Brain microvascular endothelial cell (primary cell): ENCODE results near the gene ITGB3.

Experiments
- DNase-seq: peaks from one replicate; pipeline ENCODE4 v3.0.0-alpha.2; 2020
- H3K27ac ChIP-seq: fragments of 250-450 bp; sonication (Bioruptor Pico); 2 replicates; pipeline ENCODE4 v1.5.1; 2020; ENCODE audit warnings: mild to moderate bottlenecking, moderate library complexity
- H3K27me3 ChIP-seq: fragments of 250-450 bp; sonication (Bioruptor Pico); replicated peaks from 2 replicates; pipeline ENCODE4 v1.5.1; 2020; ENCODE audit warnings: mild to moderate bottlenecking
- H3K36me3 ChIP-seq: fragments of 250-450 bp; sonication (Bioruptor Pico); replicated peaks from 2 replicates; pipeline ENCODE4 v1.5.1; 2020; ENCODE audit warnings: mild to moderate bottlenecking
- H3K4me3 ChIP-seq: 2 replicates; pipeline ENCODE4 v1.5.1; 2011; ENCODE audit warnings: low read depth, mild to moderate bottlenecking, control low read depth, low read length, moderate library complexity
- in situ Hi-C: cut with HindIII; loops from 2 replicates; pipeline ENCODE4 v1.10.0; 2017; ENCODE audit warnings: low sequenced_read_pairs, low pct_ligation_motif_present
- TF ChIP-seq, protein P1 (sequence below): IDR thresholded peaks from 2 replicates; pipeline ENCODE4 v1.5.1; 2011; ENCODE audit warnings: low read depth, mild to moderate bottlenecking, moderate library complexity, low read length, control low read depth, inconsistent platforms; ENCODE audit errors: missing control alignments

ITGB3 gene

DNA sequence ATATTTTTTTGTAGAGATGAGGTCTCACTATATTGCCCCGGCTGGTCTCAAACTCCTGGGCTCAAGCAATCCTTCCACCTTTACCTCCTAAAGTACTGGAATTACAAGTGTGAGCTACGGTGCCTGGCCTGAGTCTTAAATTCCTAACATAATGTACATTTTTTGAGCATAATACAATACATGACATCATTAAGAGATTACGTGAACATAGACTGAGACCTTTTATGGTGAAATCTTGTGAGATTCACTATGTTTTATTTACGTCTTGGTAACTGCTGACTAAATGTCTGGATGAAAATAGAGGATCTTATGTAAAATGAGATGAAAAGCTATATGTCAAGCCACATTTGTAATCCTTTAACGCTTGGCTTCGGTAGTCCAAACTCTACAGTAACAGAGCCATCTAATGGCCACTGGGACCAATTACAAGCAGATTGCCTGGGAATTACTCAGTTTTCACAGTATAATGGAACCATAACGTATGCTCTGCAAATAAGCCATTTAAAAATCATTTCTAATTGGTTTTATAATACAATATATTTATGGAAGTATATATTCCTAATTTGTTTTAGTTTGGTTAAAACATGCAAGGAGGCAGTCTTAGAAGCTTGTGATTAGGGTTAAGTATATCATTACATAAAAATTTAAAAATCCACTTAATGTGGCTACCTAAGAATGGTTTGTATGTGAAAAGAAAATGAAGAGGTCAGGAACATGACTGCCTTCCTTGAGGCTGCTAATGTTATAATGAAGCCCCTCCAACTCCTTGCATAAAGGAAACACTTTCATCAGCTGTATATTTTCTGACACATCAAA, 62.0 kb downstream of the ITGB3 start:
- peak overlapping the region; percentile 80 for H3K27ac ChIP-seq
- DNase-seq = peak; percentile 85

DNA sequence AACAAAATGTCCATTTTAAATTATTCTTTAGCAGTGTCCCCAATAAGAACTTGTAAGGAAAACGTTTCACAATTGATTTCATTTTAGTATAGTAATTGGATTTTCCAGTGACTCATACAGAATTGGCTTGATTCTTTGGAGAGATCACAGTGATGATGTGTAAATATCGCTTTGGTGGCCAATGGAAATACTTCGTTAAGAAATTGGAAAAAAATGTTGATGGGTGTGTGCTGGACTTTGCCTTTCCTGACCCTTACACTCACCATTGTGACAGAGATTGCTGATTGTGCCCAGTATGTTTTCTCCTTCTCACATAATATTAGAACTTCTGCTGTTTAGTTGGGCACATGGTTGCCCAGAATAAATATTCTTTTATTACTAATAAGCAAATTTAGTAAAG, 62.7 kb downstream of the ITGB3 start:
- H3K4me3 ChIP-seq = no peak overlapping the region
- no peaks in the 10 kb centered on the region for H3K27me3 ChIP-seq
- DNase-seq = no peak
- in situ Hi-C loops = no loop called here
- no peaks in the 10 kb centered on the region for H3K36me3 ChIP-seq
- TF ChIP-seq, protein P1, sequence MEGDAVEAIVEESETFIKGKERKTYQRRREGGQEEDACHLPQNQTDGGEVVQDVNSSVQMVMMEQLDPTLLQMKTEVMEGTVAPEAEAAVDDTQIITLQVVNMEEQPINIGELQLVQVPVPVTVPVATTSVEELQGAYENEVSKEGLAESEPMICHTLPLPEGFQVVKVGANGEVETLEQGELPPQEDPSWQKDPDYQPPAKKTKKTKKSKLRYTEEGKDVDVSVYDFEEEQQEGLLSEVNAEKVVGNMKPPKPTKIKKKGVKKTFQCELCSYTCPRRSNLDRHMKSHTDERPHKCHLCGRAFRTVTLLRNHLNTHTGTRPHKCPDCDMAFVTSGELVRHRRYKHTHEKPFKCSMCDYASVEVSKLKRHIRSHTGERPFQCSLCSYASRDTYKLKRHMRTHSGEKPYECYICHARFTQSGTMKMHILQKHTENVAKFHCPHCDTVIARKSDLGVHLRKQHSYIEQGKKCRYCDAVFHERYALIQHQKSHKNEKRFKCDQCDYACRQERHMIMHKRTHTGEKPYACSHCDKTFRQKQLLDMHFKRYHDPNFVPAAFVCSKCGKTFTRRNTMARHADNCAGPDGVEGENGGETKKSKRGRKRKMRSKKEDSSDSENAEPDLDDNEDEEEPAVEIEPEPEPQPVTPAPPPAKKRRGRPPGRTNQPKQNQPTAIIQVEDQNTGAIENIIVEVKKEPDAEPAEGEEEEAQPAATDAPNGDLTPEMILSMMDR = no peak
- peak overlapping the region; percentile 80 for H3K27ac ChIP-seq

More for the DNA sequence above, 62.0 kb downstream of the ITGB3 start:
- H3K27me3 ChIP-seq = no peaks in the 10 kb centered on the region
- H3K4me3 ChIP-seq = no peak overlapping the region
- TF ChIP-seq, protein P1 = peak; percentile 78
- in situ Hi-C loops = no loop called here
- H3K36me3 ChIP-seq = no peaks in the 10 kb centered on the region

DNA sequence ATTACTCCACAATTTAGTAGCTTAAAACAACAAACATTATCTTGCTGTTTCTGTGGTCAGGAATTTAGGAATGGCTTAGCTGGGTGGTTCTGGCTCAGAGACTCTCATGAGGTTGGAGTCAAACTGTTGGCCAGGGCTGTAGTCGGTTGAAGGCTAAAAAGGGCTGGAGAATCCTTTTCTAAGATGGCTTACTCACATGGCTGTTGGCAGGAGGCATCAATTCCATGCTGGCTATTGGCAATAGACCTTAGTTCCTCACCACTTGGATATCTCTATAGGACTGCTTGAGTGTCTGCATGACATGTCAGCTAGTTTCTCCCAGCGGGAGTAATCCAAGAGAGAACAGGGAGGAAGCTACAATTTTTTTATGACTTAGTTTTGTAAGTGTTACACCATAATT, 63.5 kb downstream of the ITGB3 start:
- in situ Hi-C loops = no loop called here
- TF ChIP-seq, protein P1 = no peak
- Histone ChIP-seq H3K27ac (no peak overlapping the region), H3K27me3 (no peaks in the 10 kb centered on the region), H3K36me3 (no peaks in the 10 kb centered on the region), H3K4me3 (no peak overlapping the region)
- no peak for DNase-seq

DNA sequence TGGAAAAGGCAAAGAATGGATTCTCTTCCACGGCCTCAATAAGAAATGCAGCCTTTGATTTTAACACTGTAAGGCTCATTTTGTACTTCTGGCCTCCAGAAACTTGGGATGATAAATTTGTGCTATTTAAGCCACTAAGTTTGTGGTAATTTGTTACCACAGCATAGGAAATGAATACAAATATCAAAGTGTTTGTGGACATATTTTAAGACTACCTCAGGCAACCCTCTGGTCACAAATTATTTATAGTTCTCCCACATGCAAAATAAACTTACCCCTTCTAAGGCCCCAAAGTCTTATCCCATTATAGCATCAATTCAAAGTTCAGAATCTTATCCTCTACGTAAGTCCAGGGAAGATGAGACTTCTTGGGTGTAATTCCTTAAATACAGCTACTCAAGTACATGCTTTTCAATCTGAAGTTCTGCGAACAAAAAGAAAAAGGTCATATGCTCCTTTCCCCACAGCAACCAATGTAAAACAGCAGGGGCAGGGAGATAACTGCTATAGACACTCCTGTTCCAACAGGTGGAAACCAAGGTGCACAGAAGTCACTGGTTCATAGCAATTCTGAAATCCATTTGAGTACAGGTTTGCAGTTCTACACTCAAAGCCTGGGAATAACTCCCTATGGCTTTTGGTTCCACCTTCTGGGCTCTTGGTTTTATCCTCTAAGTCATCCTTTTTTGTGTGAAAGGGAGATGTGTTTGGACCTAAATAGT, 64.7 kb downstream of the ITGB3 start:
- Histone ChIP-seq H3K27me3 (no peaks in the 10 kb centered on the region), H3K27ac (no peak overlapping the region), H3K36me3 (no peaks in the 10 kb centered on the region), H3K4me3 (no peak overlapping the region)
- in situ Hi-C loops = no loop called here
- no peak for DNase-seq
- TF ChIP-seq, protein P1 = no peak

DNA sequence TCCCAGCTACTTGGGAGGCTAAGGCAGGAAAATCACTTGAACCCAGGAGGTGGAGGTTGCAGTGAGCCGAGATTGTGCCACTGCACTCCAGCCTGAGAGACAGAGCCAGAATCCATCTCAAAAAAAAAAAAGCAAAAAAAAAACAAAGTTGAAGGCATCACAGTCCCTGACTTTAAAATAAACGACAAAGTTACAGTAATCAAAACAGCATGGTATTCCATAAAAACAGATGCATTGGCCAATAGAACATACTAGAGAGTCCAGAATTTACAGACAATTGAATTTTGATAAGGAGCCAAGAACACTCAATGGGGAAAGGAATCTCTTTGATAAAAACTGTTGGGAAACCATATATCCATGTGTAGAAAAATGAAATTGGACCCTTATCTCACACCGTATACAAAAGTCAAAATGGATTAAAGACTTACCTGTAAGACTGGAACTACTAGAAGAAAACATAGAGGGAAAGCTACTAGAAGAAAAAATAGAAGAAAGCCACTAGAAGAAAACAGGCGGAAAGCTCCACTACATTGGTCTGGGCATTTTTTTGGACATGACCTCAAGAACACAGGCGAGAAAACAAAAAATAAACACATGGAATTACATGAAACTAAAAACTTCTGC, 67.4 kb downstream of the ITGB3 start:
- in situ Hi-C loops = no loop called here
- no peaks in the 10 kb centered on the region for H3K36me3 ChIP-seq
- TF ChIP-seq, protein P1 = no peak
- H3K27me3 ChIP-seq = no peaks in the 10 kb centered on the region
- H3K4me3 ChIP-seq = no peak overlapping the region
- H3K27ac ChIP-seq = no peak overlapping the region
- no peak for DNase-seq
